Adrenal gland (tissue), 12 donors: ENCODE measurements around the gene DNAL1. TPM values are rescaled to one million over a fixed set of nuclear protein-coding genes. Genes with fewer than 3 reads are reported as not detected.
A peak's percentile ranks its signal among the peaks of the same experiment; 100 is the strongest.

ENCODE experiments used
- DNase-seq, 7 donors: peaks; one replicate each; pipeline ENCODE4 v3.0.0-alpha.2; 2019 to 2020
- H3K27ac ChIP-seq, 5 donors: fragments of 200-600 bp; sonication (generic) in 4 of 5; 1 replicate in 3 of 5; 2 replicates in 2 of 5; pipeline versions ENCODE4 v1.5.1 to v1.8.0; 2016 to 2020; ENCODE audit warnings: mild to moderate bottlenecking in 1 of 5
- H3K27me3 ChIP-seq: fragments of 200-600 bp; 2 replicates; pipeline ENCODE4 v1.8.0; 2021
- H3K36me3 ChIP-seq, 2 donors: fragments of 200-600 bp; replicated peaks in 1 of 2; 1 replicate in 1 of 2; 2 replicates in 1 of 2; pipeline versions ENCODE4 v1.5.1 to v1.8.0; 2018 to 2022
- H3K4me1 ChIP-seq, 2 donors: fragments of 200-600 bp; replicated peaks in 1 of 2; 1 replicate in 1 of 2; 2 replicates in 1 of 2; pipeline versions ENCODE4 v1.5.1 to v1.8.0; 2018 to 2021
- H3K4me3 ChIP-seq, 4 donors: fragments of 200-600 bp; sonication (generic) in 3 of 4; one replicate each; pipeline ENCODE4 v1.5.1; 2016 to 2018
- H3K9me3 ChIP-seq, 3 donors: fragments of 200-600 bp; sonication (generic) in 1 of 3; replicated peaks in 1 of 3; 1 replicate in 2 of 3; 2 replicates in 1 of 3; pipeline versions ENCODE4 v1.5.1 to v1.8.0; 2016 to 2021
- POLR2A ChIP-seq, 2 donors: fragments of 450-650 bp; IDR thresholded peaks; one replicate each; pipeline ENCODE4 v1.6.1; 2017; ENCODE audit warnings: antibody characterized with exemption in 2 of 2, mild to moderate bottlenecking in 2 of 2, moderate library complexity in 1 of 2
- WGBS, 4 donors: extraction: QIAGEN DNeasy Blood & Tissue Kit in 2 of 4; methylation state at CpG; one replicate each; pipeline versions ENCODE4 v1.1.5 to v1.1.7; 2013 to 2017; 5-methylcytosine and 5-hydroxymethylcytosine counted together
- intact Hi-C, 2 donors: fragments of 100-400 bp; cut with DNase I; formaldehyde crosslinking; loops; one replicate each; pipeline versions ENCODE4 v1.14.1 to v1.15.0; 2022 to 2023
- polyA plus RNA-seq, 3 donors: library from polyadenylated mRNA; stranded (reverse); fragments of 200-250 nt in 2 of 3; fragments of 350-450 nt in 1 of 3; fragmentation: Illumina TruSeq in 1 of 3; extraction: RNeasy Lipid Tissue Mini Kit (QIAGEN cat#74804) in 1 of 3; gene quantifications; one replicate each; pipeline ENCODE4 v1.2.3, GENCODE V29; 2013 to 2014
- total RNA-seq, 9 donors: library from RNA; depleted of rRNA in 4 of 9; stranded (reverse); fragments of >200 nt in 4 of 9; fragments of 120-200 nt in 1 of 9; fragmentation: NEBNext Ultra II Directional in 1 of 9; extraction: Animal tissue kit (Norgen Biotek cat#: 25700) in 1 of 9; gene quantifications; one replicate each; pipeline versions ENCODE4 v1.1.0 to v1.2.4, GENCODE V29; 2013 to 2023
- TF ChIP-seq, protein P1 (sequence below), 6 experiments: fragments of 450-650 bp in 4 of 6; fragments of 200-600 bp in 2 of 6; sonication (generic) in 1 of 6; IDR thresholded peaks; 1 replicate in 5 of 6; 2 replicates in 1 of 6; pipeline versions ENCODE4 v1.5.1 to v1.8.0; 2016 to 2021; ENCODE audit warnings: antibody characterized with exemption in 6 of 6, mild to moderate bottlenecking in 2 of 6, moderate library complexity in 1 of 6
- donor health status: healthy with polysubstance abuse.
- donor health status: Bipolar disorder and iron deficiency.
- donor health status: DM: yes; HTN: yes; CAD: no.
- donor health status: DM: no; HTN: no; CAD: no.
- donor health status: DM: no; HTN: no; CAD: no.
- donor health status: DM: yes; HTN: yes; CAD: no.

The DNAL1 gene
- total and polyA plus RNA-seq, 12 donors, result 3.6 to 24.2 (median 13.0) TPM

DNA sequence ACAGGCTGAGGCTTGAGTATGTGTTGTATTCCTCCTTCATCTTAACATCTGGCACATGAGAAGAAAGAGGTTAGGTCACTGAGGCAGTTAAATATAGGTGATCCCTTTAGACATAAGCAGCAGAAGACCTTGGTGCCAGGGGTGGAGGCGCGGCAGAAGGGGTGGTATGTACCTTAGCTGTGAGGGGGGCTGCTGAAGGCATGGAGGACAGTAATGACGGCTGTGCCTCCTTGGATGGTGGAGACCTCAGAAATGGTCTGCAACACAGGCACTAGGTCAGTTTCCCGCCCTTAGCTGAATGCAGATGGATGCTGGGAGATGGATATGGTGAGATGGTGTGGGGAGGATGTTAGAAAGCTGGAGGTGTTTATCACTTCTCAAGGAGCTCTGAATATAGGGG is 70.9 kb downstream of the DNAL1 start:
- intact Hi-C loops, result no loop called here
- no peaks in the 10 kb centered on the region for H3K27me3 ChIP-seq
- H3K36me3 ChIP-seq, result peaks cover 0 to 36% of the 10 kb centered on the region in 2 donors
- DNase-seq, result no peak
- no peak overlapping the region for H3K27ac ChIP-seq
- TF ChIP-seq, protein P1, sequence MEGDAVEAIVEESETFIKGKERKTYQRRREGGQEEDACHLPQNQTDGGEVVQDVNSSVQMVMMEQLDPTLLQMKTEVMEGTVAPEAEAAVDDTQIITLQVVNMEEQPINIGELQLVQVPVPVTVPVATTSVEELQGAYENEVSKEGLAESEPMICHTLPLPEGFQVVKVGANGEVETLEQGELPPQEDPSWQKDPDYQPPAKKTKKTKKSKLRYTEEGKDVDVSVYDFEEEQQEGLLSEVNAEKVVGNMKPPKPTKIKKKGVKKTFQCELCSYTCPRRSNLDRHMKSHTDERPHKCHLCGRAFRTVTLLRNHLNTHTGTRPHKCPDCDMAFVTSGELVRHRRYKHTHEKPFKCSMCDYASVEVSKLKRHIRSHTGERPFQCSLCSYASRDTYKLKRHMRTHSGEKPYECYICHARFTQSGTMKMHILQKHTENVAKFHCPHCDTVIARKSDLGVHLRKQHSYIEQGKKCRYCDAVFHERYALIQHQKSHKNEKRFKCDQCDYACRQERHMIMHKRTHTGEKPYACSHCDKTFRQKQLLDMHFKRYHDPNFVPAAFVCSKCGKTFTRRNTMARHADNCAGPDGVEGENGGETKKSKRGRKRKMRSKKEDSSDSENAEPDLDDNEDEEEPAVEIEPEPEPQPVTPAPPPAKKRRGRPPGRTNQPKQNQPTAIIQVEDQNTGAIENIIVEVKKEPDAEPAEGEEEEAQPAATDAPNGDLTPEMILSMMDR (IDR thresholded peaks at IDR 0.05), result no peak
- TF ChIP-seq POLR2A (IDR thresholded peaks at IDR 0.05), result no peak
- no peaks in the 10 kb centered on the region for H3K9me3 ChIP-seq
- WGBS, 4 donors, result 92 to 95% (median 94%) methylated on average over 4 of the region's 4 CpGs
- H3K4me3 ChIP-seq, result no peak overlapping the region
- H3K4me1 ChIP-seq, result peaks cover 19 to 38% of the 10 kb centered on the region in 2 donors

DNA sequence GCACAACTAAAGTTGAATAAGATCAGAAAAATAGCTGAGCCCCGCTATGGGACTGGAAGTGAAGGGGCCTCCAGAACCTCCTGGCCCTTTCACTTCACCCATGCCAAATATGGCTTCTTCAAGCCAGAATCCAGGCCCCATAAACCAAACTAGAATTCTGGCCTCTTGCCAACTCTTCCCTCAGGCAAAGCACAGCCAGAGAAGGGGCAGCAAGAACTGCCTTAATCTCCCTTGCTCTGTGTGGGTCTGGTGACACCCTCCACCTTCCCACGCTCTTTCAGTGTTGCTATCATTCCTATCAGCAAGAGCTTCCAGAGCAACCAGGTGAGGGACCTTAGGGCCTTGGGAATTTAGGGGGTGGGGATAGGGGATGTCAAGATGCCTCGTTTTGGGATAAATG is 72.5 kb downstream of the DNAL1 start:
- 71 to 84% (median 81%) methylated on average over 3 of the region's 3 CpGs for WGBS, 4 donors
- Histone ChIP-seq H3K27ac (peak overlapping the region in 2 of 5 donors; percentile 17 to 80), H3K36me3 (peaks cover 0 to 51% of the 10 kb centered on the region in 2 donors), H3K4me1 (peaks cover 15 to 32% of the 10 kb centered on the region in 2 donors), H3K9me3 (no peaks in the 10 kb centered on the region), H3K27me3 (no peaks in the 10 kb centered on the region), H3K4me3 (no peak overlapping the region)
- TF ChIP-seq, protein P1 (IDR thresholded peaks at IDR 0.05), result no peak
- TF ChIP-seq POLR2A (IDR thresholded peaks at IDR 0.05), result no peak
- no peak for DNase-seq
- intact Hi-C loops, result no loop called here

DNA sequence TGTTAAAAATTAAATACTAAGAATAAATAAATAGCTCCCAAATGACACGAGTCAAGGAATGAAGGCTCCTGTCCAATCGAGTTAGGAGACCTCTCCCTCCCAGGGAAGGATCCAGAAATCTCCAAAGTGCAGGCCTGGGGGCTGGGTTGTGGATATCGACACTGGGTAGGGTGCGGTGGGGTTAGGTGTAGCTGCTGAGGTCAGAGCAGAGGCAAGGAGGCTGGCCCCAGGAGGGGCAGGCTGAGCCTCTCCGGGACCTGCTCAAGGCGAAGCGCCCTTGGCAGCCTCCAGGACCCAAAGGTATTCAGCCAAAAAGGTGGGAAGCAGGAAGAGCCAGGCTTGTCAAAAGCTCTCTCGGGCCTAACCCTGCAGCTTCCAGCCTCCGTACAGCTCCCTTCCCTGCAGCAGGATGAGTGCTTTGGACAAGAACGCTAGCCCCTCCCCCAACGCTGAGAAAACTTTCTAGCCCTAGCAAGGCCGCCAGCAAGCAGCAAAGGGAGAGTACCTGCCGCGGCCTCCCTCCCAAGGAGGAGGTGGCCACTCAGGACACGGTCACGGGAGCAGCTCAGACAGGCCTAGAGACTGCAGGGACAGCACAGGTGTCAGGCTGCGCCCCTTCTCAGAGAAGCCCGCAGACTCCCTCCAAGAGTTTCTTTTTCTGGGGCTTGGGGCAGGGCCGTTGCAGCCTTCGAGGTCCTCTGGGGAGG is 73.1 kb downstream of the DNAL1 start:
- H3K4me3 ChIP-seq, result no peak overlapping the region
- intact Hi-C loops, result no loop called here
- peak in 5 of 7 donors; percentile 59 to 84 (median 71) for DNase-seq
- H3K36me3 ChIP-seq, result peaks cover 0 to 57% of the 10 kb centered on the region in 2 donors
- peaks cover 9 to 28% of the 10 kb centered on the region in 2 donors for H3K4me1 ChIP-seq
- H3K27ac ChIP-seq, result peak overlapping the region; percentile 13 to 80 (median 71)
- TF ChIP-seq, protein P1 (IDR thresholded peaks at IDR 0.05), result no peak
- peak in 1 of 2 donors; percentile 15 for TF ChIP-seq POLR2A (IDR thresholded peaks at IDR 0.05)
- H3K9me3 ChIP-seq, result no peaks in the 10 kb centered on the region
- 47 to 61% (median 56%) methylated on average over 8 to 20 of the region's 20 CpGs for WGBS, 4 donors
- H3K27me3 ChIP-seq, result no peaks in the 10 kb centered on the region

DNA sequence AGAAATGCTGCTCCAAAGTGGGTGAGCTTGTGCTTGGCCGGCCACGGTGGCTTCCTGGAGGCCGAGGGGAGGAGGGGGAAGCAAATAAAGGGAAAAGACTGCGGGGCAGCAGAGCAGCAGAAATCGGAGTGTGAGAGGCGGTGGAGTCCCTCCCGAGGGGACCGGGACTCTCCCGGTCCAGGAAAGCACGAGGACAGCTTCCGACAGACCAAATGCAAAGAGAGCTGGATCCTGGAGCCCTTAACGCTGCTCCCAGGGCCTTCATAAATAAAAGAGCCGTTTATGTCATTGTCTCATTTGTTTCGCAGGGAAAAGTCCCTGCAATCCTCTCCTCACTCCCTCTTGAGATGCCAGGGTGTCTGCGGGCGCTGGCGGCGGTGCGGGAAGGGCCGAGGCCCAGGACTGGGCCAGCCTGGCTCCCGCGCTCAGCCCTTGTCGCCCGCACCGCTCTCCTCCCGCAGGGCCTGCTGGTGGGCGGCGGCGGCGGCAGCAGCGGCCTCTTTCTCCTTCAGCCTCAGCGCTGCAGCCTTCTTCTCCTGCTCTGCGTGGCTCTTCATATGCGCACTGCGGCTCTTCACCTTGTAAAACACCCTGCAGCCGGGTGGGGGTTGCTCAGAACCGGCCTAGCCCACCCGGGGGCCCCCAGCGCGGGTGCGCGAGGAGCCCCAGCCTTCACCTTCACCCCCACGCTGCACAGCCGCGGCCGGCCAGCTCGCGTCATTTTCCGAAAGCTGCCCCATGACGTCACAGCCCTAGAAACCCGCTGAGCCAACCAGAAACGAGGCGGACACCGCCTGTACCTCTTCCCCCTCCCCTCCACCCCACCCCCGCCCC is 73.8 kb downstream of the DNAL1 start:
- intact Hi-C loops, result no loop called here
- TF ChIP-seq POLR2A (IDR thresholded peaks at IDR 0.05), result peak; percentile 20 to 33
- TF ChIP-seq, protein P1 (IDR thresholded peaks at IDR 0.05), result no peak
- H3K9me3 ChIP-seq, result no peaks in the 10 kb centered on the region
- H3K4me3 ChIP-seq, result no peak overlapping the region
- DNase-seq, result peak in 4 of 7 donors; percentile 69 to 91 (median 75)
- H3K27me3 ChIP-seq, result no peaks in the 10 kb centered on the region
- peaks cover 4 to 33% of the 10 kb centered on the region in 2 donors for H3K4me1 ChIP-seq
- peak overlapping the region; percentile 13 to 80 (median 71) for H3K27ac ChIP-seq
- peaks cover 0 to 65% of the 10 kb centered on the region in 2 donors for H3K36me3 ChIP-seq
- WGBS, 4 donors, result 52 to 79% (median 62%) methylated on average over 34 to 55 of the region's 55 CpGs
